ENCODE measurements around the gene TSEN54.
A peak's percentile ranks its signal among the peaks of the same experiment; 100 is the strongest.
"Not testable (repeated sequence)": the region's sequence is repeated elsewhere in the genome, so short reads cannot be mapped to it uniquely, and the experiment has no call there.

Gene TSEN54

DNA sequence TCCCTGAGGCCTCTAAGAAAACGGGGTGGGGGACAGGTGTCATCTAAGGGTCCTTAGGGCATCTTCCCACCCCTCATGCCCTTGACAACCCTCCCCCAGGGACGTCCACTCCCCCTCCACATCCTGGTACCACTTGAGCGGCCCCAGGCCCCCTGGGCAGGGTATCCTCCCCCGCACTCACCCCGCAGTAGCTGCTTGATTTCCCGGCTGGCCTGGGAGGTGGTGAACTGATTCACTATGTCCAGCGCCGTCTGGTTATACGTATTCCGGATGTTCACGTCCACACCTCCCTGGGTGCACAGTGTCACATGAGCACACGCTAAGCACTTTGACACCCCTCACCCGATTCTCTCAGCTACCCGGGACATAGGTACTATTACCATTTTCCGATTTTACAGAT, 10.7 kb upstream of the TSEN54 start:
- DNase-seq: no peak

GRCh38 chr17:75506134-75506533, 10.2 kb upstream of the TSEN54 start:
- no peak for DNase-seq

DNA sequence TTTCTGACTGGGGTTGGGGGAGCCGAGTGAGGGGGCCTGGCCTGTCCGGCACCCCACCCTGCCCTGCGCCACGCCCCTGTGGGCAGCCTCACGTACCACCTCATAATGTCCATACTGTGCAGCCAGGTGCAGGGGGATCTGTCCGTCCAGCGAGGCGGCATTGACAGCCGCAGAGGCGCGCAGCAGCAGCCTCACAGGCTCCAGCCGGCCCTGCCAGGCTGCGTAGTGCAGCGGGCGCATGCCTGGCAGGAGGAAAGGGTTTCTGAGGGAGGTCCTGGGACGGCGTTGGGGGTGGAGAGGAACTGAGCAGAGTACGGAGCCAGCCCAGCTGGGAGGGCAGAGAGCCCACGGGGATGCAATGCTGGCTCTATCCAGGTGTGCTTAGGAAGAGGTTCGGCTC, 9.4 kb upstream of the TSEN54 start:
- no peak for DNase-seq

GRCh38 chr17:75507733-75508719, 8.3 kb upstream of the TSEN54 start:
- no peak for DNase-seq

GRCh38 chr17:75508931-75509361, 7.4 kb upstream of the TSEN54 start:
- DNase-seq: no peak

DNA sequence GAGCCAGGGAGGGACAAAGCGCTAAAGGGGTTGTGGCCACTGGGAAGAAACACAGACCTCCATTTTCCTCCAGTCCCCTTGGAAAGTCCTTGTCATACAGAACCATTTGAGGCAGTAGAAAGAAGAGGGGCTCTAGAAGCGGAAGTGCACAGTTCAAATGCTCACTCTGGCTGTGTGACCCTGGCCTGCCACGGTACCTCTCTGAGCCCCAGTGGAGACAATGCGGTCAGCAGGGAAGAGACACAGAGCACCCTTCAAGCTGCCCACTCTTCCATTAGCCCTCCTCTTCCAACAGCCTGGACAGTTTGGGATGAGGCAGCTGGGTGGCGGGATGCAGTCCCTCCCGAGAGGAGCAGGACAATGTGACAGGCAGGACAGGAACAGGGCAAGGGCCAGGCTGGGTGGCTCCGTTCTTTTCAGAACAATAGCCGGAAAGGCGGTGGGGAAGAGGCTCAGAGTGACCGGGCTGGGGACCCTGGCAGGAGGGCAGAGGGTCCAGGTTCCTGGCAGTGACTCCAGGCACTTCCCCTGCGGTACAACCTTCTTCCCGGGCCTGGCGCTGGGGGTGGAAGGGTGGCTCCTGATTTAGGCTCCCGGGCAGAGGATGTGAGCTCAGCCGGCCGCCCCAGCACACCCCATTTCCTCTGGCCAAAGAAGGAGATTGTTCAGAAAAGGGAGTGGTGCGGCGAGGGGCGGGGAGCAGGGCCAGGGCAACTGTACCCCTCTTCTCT, 6.6 kb upstream of the TSEN54 start:
- no peak for DNase-seq

- DNase-seq: no peak
These were observed 5.1 kb upstream of the TSEN54 start for GRCh38 chr17:75511270-75511609.

- DNase-seq: no peak
These were observed 4.4 kb upstream of the TSEN54 start for GRCh38 chr17:75511610-75512575.

- DNase-seq: no peak
These were observed 3.2 kb upstream of the TSEN54 start for GRCh38 chr17:75512926-75513640.

- DNase-seq: no peak
These were observed 2.7 kb upstream of the TSEN54 start for GRCh38 chr17:75513641-75514000.

DNA sequence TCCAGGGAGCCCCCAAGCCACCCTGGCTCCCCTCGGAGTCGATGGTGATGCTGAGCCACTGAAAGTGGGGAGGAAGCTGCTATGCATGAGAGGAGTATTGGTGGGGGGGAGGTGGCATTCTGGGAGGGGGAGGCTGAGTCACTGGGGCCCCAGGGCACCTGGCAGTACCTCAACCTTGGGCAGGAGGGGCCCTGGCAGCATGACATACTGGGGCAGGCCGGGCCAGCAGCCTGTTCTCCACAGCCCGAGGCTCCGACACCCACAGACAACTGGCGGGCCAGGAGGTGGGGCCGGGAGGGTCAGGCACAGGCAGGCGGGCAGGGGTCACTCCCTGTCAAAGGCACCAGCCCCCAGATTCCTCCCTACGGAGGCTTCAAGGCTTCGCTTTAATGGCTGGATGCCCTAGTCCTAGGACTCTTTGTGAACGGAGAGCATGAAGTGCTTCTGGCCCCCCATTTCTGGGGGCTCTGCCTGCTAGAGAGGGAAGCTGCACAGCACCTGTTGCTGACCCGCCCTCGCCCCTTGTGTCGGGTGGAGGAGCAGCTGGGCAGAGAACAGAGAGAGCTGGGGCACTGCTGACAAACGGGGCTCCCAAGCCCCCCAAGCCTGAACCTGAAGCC, 1.9 kb upstream of the TSEN54 start:
- DNase-seq: no peak

DNA sequence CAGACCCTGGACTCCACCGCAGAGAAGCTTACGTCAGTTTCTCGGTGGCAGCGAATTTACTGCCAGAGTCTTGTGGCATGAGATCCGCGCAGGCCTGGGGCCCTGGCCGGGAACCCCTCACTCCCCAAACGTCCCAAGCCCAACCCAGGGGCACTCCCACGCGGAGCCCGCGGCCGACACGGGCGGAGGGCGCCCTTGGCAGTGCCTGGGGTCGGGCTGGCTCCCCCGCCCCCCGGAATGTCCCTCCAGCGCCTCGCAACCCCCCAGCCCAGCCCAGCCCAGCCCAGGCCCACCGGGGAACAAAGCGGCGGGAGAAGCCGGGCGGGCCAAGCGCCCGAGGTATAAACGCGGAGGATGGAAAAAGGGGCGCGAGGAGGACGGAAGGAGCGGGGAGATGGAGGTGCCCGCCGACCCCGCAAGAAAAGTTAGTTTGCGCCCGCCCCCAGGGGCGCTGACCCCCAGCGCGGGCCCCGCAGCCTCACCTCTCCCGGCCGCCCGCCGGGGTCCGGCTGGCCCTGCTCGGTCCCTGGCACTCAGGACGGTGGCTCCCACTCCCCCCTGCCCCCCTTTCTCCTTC, 1.3 kb upstream of the TSEN54 start:
- no peak for DNase-seq

GRCh38 chr17:75515496-75516254, 653 bp upstream of the TSEN54 start, which contains the start of gene CASKIN2:
TSS of gene CASKIN2 (minus strand) at chr17:75515537. CDS start at chr17:75513804, 1,733 bp downstream.
- peak; percentile 74 to 79 for DNase-seq

GRCh38 chr17:75516619-75517296, 430 bp downstream of the TSEN54 start:
- no peak for DNase-seq

- DNase-seq: peak; percentile 18 to 30
These were observed 1.1 kb downstream of the TSEN54 start for GRCh38 chr17:75517297-75517865.

DNA sequence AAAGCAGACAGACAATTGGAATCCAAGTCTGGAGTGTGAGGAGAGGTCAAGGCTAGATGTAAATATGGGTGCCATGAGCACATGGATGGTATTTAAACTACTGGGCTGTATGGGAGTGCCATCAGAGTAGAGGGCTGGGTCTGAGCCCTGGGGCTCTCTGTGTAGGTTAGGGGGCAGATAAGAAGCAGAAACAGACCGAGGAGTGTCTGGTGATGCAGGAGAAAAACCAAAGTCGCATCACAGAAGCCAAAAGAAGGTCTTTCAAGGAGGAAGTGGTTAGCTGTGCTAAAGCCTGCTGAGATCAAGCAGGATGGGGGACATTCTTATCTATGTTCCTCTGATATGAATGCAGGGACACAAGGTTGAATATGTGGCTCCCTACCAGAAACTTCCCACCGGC, 1.9 kb downstream of the TSEN54 start:
- peak; percentile 61 to 67 for DNase-seq

DNA sequence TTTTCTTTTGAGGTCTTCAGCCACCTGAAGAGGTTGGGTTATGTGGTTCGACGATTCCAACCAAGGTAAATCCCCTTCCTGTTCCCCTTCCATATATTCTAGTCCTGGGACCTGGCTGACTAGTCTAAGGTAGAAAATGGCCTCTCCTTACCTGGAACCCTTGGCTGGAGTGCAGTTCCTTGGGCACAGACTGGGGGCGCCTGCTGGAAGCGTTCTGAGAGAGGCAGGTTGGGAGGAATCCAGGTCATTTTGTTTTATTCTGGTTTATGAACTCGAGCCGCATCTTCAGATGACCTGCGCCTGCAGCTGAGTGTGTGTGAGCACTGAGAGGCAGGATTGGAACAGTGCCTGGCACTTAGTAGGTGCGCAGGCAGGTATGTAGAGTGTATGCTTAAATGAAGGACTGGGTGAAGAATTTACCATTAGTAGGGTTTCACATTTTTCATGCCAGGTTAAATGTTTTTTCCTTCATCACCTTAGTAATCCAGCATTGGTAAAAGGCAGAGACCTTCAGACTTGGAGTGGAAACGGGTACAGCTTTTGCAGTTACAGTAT, 2.7 kb downstream of the TSEN54 start:
- DNase-seq: no peak

DNA sequence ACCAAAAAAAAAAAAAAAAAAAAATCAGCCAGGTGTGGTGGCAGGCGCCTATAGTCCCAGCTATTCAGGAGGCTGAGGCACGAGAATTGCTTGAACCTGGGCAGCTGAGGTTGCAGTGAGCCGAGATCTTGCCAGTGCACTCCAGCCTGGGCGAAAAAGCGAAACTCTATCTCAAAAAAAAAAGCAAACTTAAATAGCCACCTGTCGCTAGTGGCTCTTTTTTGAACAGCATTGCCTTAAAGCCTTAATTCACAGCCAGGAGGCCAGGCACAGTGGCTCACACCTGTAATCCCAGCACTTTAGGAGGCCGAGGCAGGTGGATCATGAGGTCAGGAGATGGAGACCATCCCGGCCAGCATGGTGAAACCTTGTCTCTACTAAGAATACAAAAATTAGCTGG, 4.1 kb downstream of the TSEN54 start:
- DNase-seq: not testable (repeated sequence)

DNA sequence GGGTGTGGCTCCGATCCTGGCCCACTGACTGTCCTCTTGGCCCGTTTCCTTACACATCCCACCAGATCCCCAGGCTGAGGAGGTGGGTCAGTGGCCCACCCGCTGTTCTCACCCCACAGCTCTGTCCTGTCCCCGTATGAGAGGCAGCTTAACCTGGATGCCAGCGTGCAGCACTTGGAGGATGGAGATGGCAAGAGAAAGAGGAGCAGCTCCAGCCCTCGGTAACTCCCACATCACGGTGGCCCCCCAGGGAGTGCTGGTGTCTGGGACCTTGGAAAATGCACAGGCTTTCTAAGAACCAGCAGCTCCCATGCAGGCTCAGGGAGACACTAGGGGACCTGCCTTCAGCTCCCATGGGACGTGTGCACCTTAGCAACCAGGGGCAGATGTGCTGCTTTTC, 5.0 kb downstream of the TSEN54 start:
- DNase-seq: no peak
